ENCODE results near the gene SEC22A.

Gene SEC22A

DNA sequence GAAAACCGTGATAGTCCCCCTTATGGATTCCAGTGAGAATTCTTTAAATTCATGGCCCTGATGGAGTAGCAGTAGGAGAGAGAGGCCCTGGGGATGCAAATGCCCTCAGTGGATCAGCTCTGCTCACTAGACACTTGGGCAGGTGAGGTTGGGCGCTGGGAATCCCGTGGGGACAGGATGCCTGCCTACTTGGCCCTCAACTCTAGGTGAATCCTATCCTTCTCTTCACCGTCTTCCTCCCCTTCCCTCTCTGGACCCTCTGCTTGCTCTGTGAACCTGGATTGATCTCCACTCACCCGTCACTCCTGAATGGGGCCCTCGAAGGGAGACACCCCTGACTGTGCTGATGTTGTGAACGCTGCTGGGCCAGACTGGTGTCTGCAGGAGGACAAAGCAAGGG is 77.4 kb downstream of the SEC22A start:
- DNase-seq (ENCODE audit: low read depth, low spot score): no peak
- Histone ChIP-seq H3K27ac (ENCODE audit: low read length) (no peak overlapping the region), H3K4me3 (ENCODE audit: low read length) (no peak overlapping the region), H3K9me3 (ENCODE audit: control insufficient read depth, insufficient read depth, low read length) (no peaks in the 10 kb centered on the region), H3K27me3 (ENCODE audit: control insufficient read depth, insufficient read depth, low read length) (no peaks in the 10 kb centered on the region), H3K4me1 (ENCODE audit: control insufficient read depth, insufficient read depth, low read length) (0 out of 2 replicates have a peak, but pooled peaks cover 3% of the 10 kb centered on the region), H3K36me3 (ENCODE audit: control insufficient read depth, insufficient read depth, low read length) (peaks cover 5% of the 10 kb centered on the region; the same call in 1 of the 2 replicates)
- WGBS (ENCODE audit: insufficient coverage, insufficient read length): no CpG with 5 or more reads among the region's 7 CpGs

DNA sequence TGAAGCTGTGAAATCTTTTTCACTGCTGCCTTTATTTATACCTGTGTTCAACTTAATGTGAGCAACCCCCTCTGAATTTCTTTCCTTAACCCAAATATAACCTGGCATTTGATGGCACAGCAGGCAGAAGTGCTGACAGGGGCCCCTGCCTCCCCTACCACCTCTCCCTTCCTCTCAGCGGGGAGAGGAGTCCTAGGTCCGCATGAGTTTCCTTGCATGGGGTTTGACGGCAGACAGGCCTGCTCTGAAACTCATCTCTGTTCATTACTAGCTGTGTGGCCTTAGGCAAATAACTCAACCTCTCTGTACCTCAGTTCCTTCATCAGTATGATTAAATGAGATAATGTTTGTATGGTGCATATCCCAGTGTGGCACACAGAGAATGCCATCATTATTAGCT is 79.7 kb downstream of the SEC22A start:
- Histone ChIP-seq H3K36me3 (ENCODE audit: control insufficient read depth, insufficient read depth, low read length) (peaks cover 16% of the 10 kb centered on the region; the same call in 1 of the 2 replicates), H3K27me3 (ENCODE audit: control insufficient read depth, insufficient read depth, low read length) (no peaks in the 10 kb centered on the region), H3K4me1 (ENCODE audit: control insufficient read depth, insufficient read depth, low read length) (0 out of 2 replicates have a peak, but pooled peaks cover 3% of the 10 kb centered on the region), H3K4me3 (ENCODE audit: low read length) (no peak overlapping the region), H3K27ac (ENCODE audit: low read length) (no peak overlapping the region), H3K9me3 (ENCODE audit: control insufficient read depth, insufficient read depth, low read length) (no peaks in the 10 kb centered on the region)
- no peak for DNase-seq (ENCODE audit: low read depth, low spot score)
- WGBS (ENCODE audit: insufficient coverage, insufficient read length): no CpG with 5 or more reads among the region's 3 CpGs

DNA sequence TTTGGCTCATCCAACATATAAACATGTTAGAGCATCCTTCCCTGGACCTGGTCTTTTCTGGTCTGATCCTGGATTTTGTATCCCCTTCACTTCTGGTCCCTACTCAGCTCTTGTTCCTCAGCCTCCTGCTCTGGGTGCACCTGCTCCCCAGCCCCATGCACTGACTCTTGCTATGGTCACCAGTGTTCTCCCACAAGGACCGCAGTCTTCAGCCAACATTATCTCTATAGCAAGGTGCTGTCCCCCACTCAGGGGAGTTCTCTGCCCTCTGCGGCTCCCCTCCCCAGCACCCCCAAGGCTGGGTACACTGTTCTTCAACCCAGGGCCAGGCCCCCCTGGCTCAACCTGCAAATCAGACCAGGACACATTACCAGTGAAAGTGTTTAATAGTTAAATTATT is 80.2 kb downstream of the SEC22A start:
- Histone ChIP-seq H3K27ac (ENCODE audit: low read length) (no peak overlapping the region), H3K27me3 (ENCODE audit: control insufficient read depth, insufficient read depth, low read length) (no peaks in the 10 kb centered on the region), H3K36me3 (ENCODE audit: control insufficient read depth, insufficient read depth, low read length) (peaks cover 20% of the 10 kb centered on the region; the same call in 1 of the 2 replicates), H3K4me1 (ENCODE audit: control insufficient read depth, insufficient read depth, low read length) (0 out of 2 replicates have a peak, but pooled peaks cover 3% of the 10 kb centered on the region), H3K4me3 (ENCODE audit: low read length) (no peak overlapping the region), H3K9me3 (ENCODE audit: control insufficient read depth, insufficient read depth, low read length) (no peaks in the 10 kb centered on the region)
- no peak for DNase-seq (ENCODE audit: low read depth, low spot score)
- no CpG with 5 or more reads among the region's 2 CpGs for WGBS (ENCODE audit: insufficient coverage, insufficient read length)

DNA sequence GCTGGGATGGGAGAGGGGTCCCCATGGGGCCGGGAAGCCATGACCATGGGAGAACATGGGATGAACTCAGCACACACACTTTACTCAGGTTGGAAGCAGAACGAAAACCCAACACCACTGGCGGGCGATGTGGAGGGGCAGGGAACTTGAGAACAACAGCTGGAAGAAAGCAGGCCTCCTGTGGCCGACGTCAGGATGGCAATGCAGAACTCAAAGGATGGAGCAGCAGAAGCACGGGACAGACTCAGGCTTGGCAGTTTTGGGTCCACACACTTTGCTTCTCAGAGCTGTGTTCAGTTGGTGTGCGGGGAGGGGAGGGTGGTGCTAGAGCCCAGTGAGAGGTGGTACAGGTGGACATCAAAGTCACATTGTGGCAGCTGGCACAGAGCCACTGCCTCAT is 80.7 kb downstream of the SEC22A start:
- no CpG with 5 or more reads among the region's 8 CpGs for WGBS (ENCODE audit: insufficient coverage, insufficient read length)
- Histone ChIP-seq H3K4me1 (ENCODE audit: control insufficient read depth, insufficient read depth, low read length) (0 out of 2 replicates have a peak, but pooled peaks cover 3% of the 10 kb centered on the region), H3K36me3 (ENCODE audit: control insufficient read depth, insufficient read depth, low read length) (peaks cover 20% of the 10 kb centered on the region; the same call in 1 of the 2 replicates), H3K27ac (ENCODE audit: low read length) (no peak overlapping the region), H3K9me3 (ENCODE audit: control insufficient read depth, insufficient read depth, low read length) (no peaks in the 10 kb centered on the region), H3K4me3 (ENCODE audit: low read length) (no peak overlapping the region), H3K27me3 (ENCODE audit: control insufficient read depth, insufficient read depth, low read length) (no peaks in the 10 kb centered on the region)
- no peak for DNase-seq (ENCODE audit: low read depth, low spot score)

DNA sequence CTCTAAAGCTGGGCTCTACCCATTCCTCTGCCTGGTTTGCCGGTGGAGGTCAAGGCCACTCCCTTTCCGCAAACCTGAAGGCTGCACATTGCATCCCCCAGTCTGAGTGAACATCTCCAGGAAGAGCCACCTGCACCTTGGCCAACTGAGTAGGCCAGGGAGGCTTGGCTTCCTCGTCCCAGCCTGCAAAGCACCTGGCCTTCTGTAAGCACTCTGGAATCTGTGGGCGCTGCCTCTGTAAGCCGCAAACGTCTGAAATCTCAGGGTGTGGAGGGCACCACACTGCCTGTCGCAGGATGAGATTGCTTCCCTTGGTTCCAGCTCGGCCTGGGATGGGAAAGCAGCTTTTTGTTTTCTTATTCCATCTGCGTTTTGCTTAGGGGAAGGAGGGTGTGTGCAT is 81.3 kb downstream of the SEC22A start:
- H3K4me3 ChIP-seq (ENCODE audit: low read length): no peak overlapping the region
- DNase-seq (ENCODE audit: low read depth, low spot score): no peak
- H3K27me3 ChIP-seq (ENCODE audit: control insufficient read depth, insufficient read depth, low read length): no peaks in the 10 kb centered on the region
- peaks cover 20% of the 10 kb centered on the region; the same call in 1 of the 2 replicates for H3K36me3 ChIP-seq (ENCODE audit: control insufficient read depth, insufficient read depth, low read length)
- no peak overlapping the region for H3K27ac ChIP-seq (ENCODE audit: low read length)
- H3K9me3 ChIP-seq (ENCODE audit: control insufficient read depth, insufficient read depth, low read length): no peaks in the 10 kb centered on the region
- H3K4me1 ChIP-seq (ENCODE audit: control insufficient read depth, insufficient read depth, low read length): 0 out of 2 replicates have a peak, but pooled peaks cover 3% of the 10 kb centered on the region
- WGBS (ENCODE audit: insufficient coverage, insufficient read length): no CpG with 5 or more reads among the region's 9 CpGs

DNA sequence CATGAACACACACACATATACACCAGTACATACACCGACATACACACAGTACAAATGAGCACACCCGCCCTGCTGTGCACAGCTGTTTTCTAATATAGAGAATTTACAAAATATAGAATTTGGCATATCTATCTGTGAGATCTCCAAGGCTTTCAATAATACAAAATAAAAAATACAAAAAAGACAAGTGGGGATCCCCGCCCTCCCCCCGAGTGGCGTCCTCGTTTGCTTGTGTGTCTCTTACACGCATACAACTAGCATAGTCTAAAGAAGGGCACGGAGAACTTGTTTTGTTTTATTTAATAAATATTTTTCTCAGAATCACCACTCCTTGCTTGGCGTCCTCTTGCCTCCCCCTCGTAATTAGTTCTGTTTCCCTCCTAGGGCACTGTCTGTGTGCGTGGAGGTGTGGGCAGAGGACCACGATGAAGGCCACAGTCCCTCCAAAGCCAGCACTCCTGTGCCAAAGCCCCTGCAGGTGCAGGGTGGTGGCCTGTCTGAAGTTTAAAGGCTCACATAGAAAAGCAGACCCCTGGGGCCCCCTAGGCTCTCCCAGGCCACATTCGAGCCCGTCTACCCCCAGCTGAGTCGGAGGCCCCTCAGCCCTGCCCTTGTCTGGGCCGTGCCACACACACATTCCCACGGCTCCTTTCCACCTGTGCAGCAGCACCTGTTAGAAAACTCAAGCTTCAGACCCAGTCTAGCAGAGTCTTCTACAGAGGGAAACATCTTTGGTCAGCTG is 82.1 kb downstream of the SEC22A start:
- Histone ChIP-seq H3K4me3 (ENCODE audit: low read length) (no peak overlapping the region), H3K36me3 (ENCODE audit: control insufficient read depth, insufficient read depth, low read length) (peaks cover 20% of the 10 kb centered on the region; the same call in 1 of the 2 replicates), H3K27ac (ENCODE audit: low read length) (no peak overlapping the region), H3K9me3 (ENCODE audit: control insufficient read depth, insufficient read depth, low read length) (no peaks in the 10 kb centered on the region), H3K4me1 (ENCODE audit: control insufficient read depth, insufficient read depth, low read length) (no peaks in the 10 kb centered on the region), H3K27me3 (ENCODE audit: control insufficient read depth, insufficient read depth, low read length) (no peaks in the 10 kb centered on the region)
- WGBS (ENCODE audit: insufficient coverage, insufficient read length): no CpG with 5 or more reads among the region's 17 CpGs
- no peak for DNase-seq (ENCODE audit: low read depth, low spot score)

DNA sequence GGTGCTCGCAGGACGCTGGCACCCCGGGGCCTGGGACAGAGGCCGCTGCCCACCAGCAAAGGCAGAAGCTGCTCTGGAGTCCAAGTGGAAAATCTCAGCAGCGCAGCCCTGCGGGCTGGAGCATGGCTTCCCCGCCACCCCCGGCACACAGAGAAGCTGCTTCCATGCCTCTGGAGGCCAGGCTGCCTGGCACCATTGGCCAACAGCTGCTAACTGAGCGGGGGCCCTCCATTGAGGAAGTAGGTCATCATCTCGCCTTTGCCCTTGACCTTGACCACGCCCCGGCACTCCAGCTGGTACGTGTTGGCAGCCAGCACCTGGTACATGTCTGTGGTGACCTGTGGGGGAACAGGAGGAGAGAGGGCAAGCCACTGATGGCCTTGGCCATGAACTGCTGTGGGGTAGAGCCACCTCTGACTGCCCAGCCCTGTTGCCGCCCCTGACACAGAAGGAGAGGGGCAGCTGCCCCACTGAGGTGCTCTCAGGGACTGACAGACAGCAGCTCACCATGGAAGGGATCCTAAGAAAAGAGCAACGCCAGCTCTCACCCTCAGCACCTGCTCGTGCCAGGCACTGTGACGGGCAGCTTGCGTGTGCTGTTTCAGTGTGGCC is 82.8 kb downstream of the SEC22A start:
- no peak overlapping the region for H3K27ac ChIP-seq (ENCODE audit: low read length)
- H3K36me3 ChIP-seq (ENCODE audit: control insufficient read depth, insufficient read depth, low read length): peaks cover 23% of the 10 kb centered on the region; the same call in 1 of the 2 replicates
- no peaks in the 10 kb centered on the region for H3K9me3 ChIP-seq (ENCODE audit: control insufficient read depth, insufficient read depth, low read length)

DNA sequence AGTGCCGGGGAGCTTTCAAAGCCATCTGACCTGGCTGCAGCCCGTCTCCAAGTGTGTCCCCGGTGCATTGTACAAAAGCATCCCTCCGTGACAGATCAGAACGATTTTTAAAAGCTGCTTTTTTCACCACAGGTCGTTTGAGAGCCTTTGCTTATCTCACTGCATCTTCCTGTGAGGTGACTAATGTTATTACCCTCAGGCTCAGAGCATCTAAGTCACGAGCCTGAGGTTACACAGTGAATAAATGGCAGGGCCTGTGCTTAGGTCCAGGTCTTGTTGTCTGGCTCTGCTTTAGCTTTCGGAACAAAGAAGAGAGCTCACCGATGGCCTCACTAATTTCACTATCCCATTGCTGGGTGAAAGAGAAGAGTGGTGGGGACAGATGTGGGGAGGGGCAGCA is 83.3 kb downstream of the SEC22A start:
- no peak for DNase-seq (ENCODE audit: low read depth, low spot score)
- Histone ChIP-seq H3K27ac (ENCODE audit: low read length) (no peak overlapping the region), H3K4me3 (ENCODE audit: low read length) (no peak overlapping the region), H3K4me1 (ENCODE audit: control insufficient read depth, insufficient read depth, low read length) (no peaks in the 10 kb centered on the region), H3K27me3 (ENCODE audit: control insufficient read depth, insufficient read depth, low read length) (no peaks in the 10 kb centered on the region), H3K36me3 (ENCODE audit: control insufficient read depth, insufficient read depth, low read length) (peaks cover 29% of the 10 kb centered on the region), H3K9me3 (ENCODE audit: control insufficient read depth, insufficient read depth, low read length) (no peaks in the 10 kb centered on the region)
- WGBS (ENCODE audit: insufficient coverage, insufficient read length): no CpG with 5 or more reads among the region's 9 CpGs

More for the DNA sequence above, 82.8 kb downstream of the SEC22A start:
- DNase-seq (ENCODE audit: low read depth, low spot score): no peak
- Histone ChIP-seq H3K27me3 (ENCODE audit: control insufficient read depth, insufficient read depth, low read length) (no peaks in the 10 kb centered on the region), H3K4me1 (ENCODE audit: control insufficient read depth, insufficient read depth, low read length) (no peaks in the 10 kb centered on the region), H3K4me3 (ENCODE audit: low read length) (no peak overlapping the region)
- WGBS (ENCODE audit: insufficient coverage, insufficient read length): no CpG with 5 or more reads among the region's 18 CpGs

DNA sequence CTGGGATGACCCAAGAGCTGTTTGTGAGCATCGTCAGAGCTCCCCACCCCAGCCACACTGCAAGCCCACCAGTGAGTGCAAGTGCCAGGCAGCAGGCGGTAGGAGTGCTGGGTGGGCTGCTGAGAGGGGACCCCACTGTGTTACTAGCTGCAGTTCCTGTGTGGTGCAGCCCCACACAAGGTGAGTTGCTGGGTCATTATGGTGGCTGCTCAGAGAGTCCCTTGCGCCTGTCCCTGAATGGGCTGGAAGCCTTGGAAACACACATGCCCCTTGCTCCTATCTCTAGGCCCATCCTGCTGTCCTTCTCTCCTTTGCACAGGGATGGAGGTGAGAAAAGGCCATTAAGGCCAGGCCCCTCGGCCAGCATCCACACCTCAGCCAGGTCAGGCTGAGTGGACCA is 83.7 kb downstream of the SEC22A start:
- WGBS (ENCODE audit: insufficient coverage, insufficient read length): no CpG with 5 or more reads among the region's 4 CpGs
- no peaks in the 10 kb centered on the region for H3K4me1 ChIP-seq (ENCODE audit: control insufficient read depth, insufficient read depth, low read length)
- DNase-seq (ENCODE audit: low read depth, low spot score): no peak
- H3K4me3 ChIP-seq (ENCODE audit: low read length): no peak overlapping the region
- H3K9me3 ChIP-seq (ENCODE audit: control insufficient read depth, insufficient read depth, low read length): no peaks in the 10 kb centered on the region
- H3K27ac ChIP-seq (ENCODE audit: low read length): no peak overlapping the region
- peaks cover 29% of the 10 kb centered on the region for H3K36me3 ChIP-seq (ENCODE audit: control insufficient read depth, insufficient read depth, low read length)
- H3K27me3 ChIP-seq (ENCODE audit: control insufficient read depth, insufficient read depth, low read length): no peaks in the 10 kb centered on the region

DNA sequence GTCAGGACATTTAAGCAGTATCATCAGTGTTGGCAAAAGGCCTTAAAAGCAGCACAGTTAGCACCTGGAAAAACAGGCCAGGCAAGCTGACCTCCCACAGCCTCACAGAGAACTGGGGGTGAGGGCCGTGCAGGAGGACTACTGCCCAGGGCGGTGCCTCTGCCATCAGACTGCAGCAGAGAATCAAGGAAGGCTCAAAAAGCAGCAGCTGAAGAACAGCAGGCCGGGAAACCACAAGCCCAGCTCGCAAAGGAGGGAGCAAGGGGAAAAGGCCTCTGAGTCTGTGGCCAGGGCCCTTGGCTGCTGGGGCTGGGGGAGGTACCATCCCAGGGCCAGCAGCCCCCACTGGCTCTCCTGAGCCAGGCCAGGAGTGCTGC is 84.2 kb downstream of the SEC22A start:
- DNase-seq (ENCODE audit: low read depth, low spot score): no peak
- Histone ChIP-seq H3K36me3 (ENCODE audit: control insufficient read depth, insufficient read depth, low read length) (peaks cover 32% of the 10 kb centered on the region), H3K27ac (ENCODE audit: low read length) (no peak overlapping the region), H3K27me3 (ENCODE audit: control insufficient read depth, insufficient read depth, low read length) (no peaks in the 10 kb centered on the region), H3K4me1 (ENCODE audit: control insufficient read depth, insufficient read depth, low read length) (no peaks in the 10 kb centered on the region), H3K4me3 (ENCODE audit: low read length) (no peak overlapping the region), H3K9me3 (ENCODE audit: control insufficient read depth, insufficient read depth, low read length) (no peaks in the 10 kb centered on the region)
- WGBS (ENCODE audit: insufficient coverage, insufficient read length): no CpG with 5 or more reads among the region's 4 CpGs

Measured in iPS DF 6.9 (cell line).